Endothelial cell of umbilical vein (primary cell): ENCODE data around the gene GJA1. TPM values are rescaled to one million over a fixed set of nuclear protein-coding genes. Genes with fewer than 3 reads are reported as not detected.
A peak's percentile ranks its signal among the peaks of the same experiment; 100 is the strongest.
"Not testable (repeated sequence)": the region's sequence is repeated elsewhere in the genome, so short reads cannot be mapped to it uniquely, and the experiment has no call there.

Experiments
- BruUV-seq: library from RNA; stranded (reverse); fragments of 400-500 nt; replicated peaks from 2 replicates; lab custom pipeline; 2021; lab: Mats Ljungman, UMichigan
- CTCF ChIA-PET: fragments of 300-600, 350-600 bp; sonication (Branson Sonifier 250); formaldehyde crosslinking; loops from one replicate; lab custom pipeline; 2021; ENCODE audit warnings: antibody characterized with exemption, inconsistent platforms; lab: Charles Lee
- POLR2A ChIA-PET: fragments of 300-600, 350-600 bp; sonication (Branson Sonifier 250); formaldehyde crosslinking; loops from one replicate; lab custom pipeline; 2021; ENCODE audit warnings: antibody characterized with exemption, inconsistent platforms; lab: Charles Lee
- DNase-seq: peaks from one replicate; pipeline ENCODE4 v3.0.0-alpha.2; 2011; ENCODE audit warnings: low read depth, low spot score
- FAIRE-seq: peaks from 2 replicates; lab custom pipeline; 2011; peaks lifted over from hg19 to GRCh38; lab: Jason Lieb, UNC
- H2AFZ ChIP-seq: 2 replicates; pipeline ENCODE4 v1.6.0; 2012; ENCODE audit warnings: low read depth, low read length, control low read depth, inconsistent platforms
- H3K27ac ChIP-seq: 2 replicates; pipeline ENCODE4 v1.5.1; 2011; ENCODE audit warnings: low read depth, mild to moderate bottlenecking, control low read depth, low read length, moderate library complexity; ENCODE audit not compliant: insufficient read depth
- H3K27me3 ChIP-seq, 2 experiments: 2 replicates each; pipeline versions ENCODE4 v1.6.0 to v1.6.1; 2011; ENCODE audit warnings: low read length in 2 of 2, mixed read lengths in 1 of 2; ENCODE audit not compliant: control insufficient read depth in 2 of 2, insufficient read depth in 2 of 2
- H3K36me3 ChIP-seq, 2 experiments: 2 replicates in 1 of 2; 3 replicates in 1 of 2; pipeline ENCODE4 v1.5.1; 2011; ENCODE audit warnings: low read length in 2 of 2, mild to moderate bottlenecking in 1 of 2, moderate library complexity in 1 of 2; ENCODE audit not compliant: control insufficient read depth in 2 of 2, insufficient read depth in 2 of 2; ENCODE audit errors: extremely low read depth in 1 of 2
- H3K4me1 ChIP-seq: 3 replicates; pipeline ENCODE4 v1.5.1; 2011; ENCODE audit warnings: mild to moderate bottlenecking, low read length; ENCODE audit not compliant: control insufficient read depth, insufficient read depth; ENCODE audit errors: extremely low read depth
- H3K4me2 ChIP-seq: 2 replicates; pipeline ENCODE4 v1.6.1; 2011; ENCODE audit warnings: low read length, control low read depth, mixed read lengths; ENCODE audit not compliant: insufficient read depth
- H3K4me3 ChIP-seq, 3 experiments: fragments of 200-600 bp in 1 of 3; sonication (generic), shearing (Covaris generic) in 1 of 3; replicated peaks in 1 of 3; 2 replicates each; pipeline ENCODE4 v1.5.1; 2011 to 2016; ENCODE audit warnings: control low read depth in 3 of 3, low read length in 3 of 3, mild to moderate bottlenecking in 2 of 3, inconsistent platforms in 1 of 3, low read depth in 1 of 3, moderate library complexity in 1 of 3; ENCODE audit not compliant: insufficient read depth in 1 of 3
- H3K79me2 ChIP-seq: 2 replicates; pipeline ENCODE4 v1.6.0; 2012; ENCODE audit warnings: low read length, inconsistent platforms; ENCODE audit not compliant: control insufficient read depth, insufficient read depth
- H3K9ac ChIP-seq: replicated peaks from 2 replicates; pipeline ENCODE3; 2011; ENCODE audit warnings: low read length, control low read depth; ENCODE audit not compliant: insufficient read depth; ENCODE audit errors: extremely low read depth
- H3K9me1 ChIP-seq: replicated peaks from 3 replicates; pipeline ENCODE4 v1.6.0; 2011; ENCODE audit warnings: mild to moderate bottlenecking, low read length; ENCODE audit not compliant: control insufficient read depth, insufficient read depth; ENCODE audit errors: extremely low read depth
- H3K9me3 ChIP-seq: replicated peaks from 2 replicates; pipeline ENCODE4 v1.5.1; 2012; ENCODE audit warnings: low read length, inconsistent platforms; ENCODE audit not compliant: control insufficient read depth, insufficient read depth
- H4K20me1 ChIP-seq: replicated peaks from 2 replicates; pipeline ENCODE3; 2011; ENCODE audit warnings: mild to moderate bottlenecking, low read length; ENCODE audit not compliant: control insufficient read depth, insufficient read depth; ENCODE audit errors: extremely low read depth
- POLR2AphosphoS5 ChIP-seq: IDR thresholded peaks from 2 replicates; pipeline ENCODE4 v1.6.1; 2012; ENCODE audit warnings: low read depth, mild to moderate bottlenecking, control low read depth, low read length, moderate library complexity; ENCODE audit not compliant: insufficient read depth
- dilution Hi-C: fragments of 300-500 bp; cut with MboI; formaldehyde crosslinking; loops from one replicate; pipeline ENCODE4 v1.15.0; 2019; ENCODE audit warnings: low sequenced_read_pairs; ENCODE audit not compliant: extremely low pct_ligation_motif_present
- intact Hi-C: fragments of 100-400 bp; cut with micrococcal nuclease; formaldehyde crosslinking; loops from one replicate; pipeline ENCODE4 v1.10.0; 2022
- polyA plus RNA-seq, 4 experiments: library from polyadenylated mRNA; depleted of rRNA in 3 of 4; stranded (reverse) in 3 of 4; unstranded in 1 of 4; fragments of >200 nt; gene quantifications; 2 replicates each; pipeline versions ENCODE4 v1.2.1 to v1.2.3, GENCODE V29; 2011 to 2012; ENCODE audit warnings: missing spikeins in 1 of 4
- total RNA-seq: library from RNA; stranded (reverse); gene quantifications from 2 replicates; pipeline ENCODE4 v1.2.3, GENCODE V29; 2021

The GJA1 gene
- total and polyA plus RNA-seq, 2 donors (not counting 3 experiments of a cell fraction or from before 2014, with no cell fraction given) = 185 to 235 TPM

DNA sequence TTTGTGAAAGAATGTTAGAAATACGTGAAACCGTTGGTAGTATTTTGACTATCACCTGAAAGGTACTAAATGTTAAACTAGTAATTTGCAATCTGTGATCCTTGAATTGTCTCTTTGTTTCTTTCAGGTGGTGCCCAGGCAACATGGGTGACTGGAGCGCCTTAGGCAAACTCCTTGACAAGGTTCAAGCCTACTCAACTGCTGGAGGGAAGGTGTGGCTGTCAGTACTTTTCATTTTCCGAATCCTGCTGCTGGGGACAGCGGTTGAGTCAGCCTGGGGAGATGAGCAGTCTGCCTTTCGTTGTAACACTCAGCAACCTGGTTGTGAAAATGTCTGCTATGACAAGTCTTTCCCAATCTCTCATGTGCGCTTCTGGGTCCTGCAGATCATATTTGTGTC, 11.3 kb downstream of the GJA1 start:
- DNase-seq, H3K9ac ChIP-seq, FAIRE-seq, dilution Hi-C loops, intact Hi-C loops, H4K20me1 ChIP-seq, H3K9me1 ChIP-seq, H3K4me3 ChIP-seq, H3K27ac ChIP-seq, POLR2A ChIA-PET, H3K4me2 ChIP-seq, H3K27me3 ChIP-seq, H3K9me3 ChIP-seq, BruUV-seq, CTCF ChIA-PET, H2AFZ ChIP-seq: not testable (repeated sequence)
- Histone ChIP-seq H3K4me1 (peaks cover 26% of the 10 kb centered on the region), H3K79me2 (peaks cover 78% of the 10 kb centered on the region), H3K36me3 (peaks cover 16 to 17% of the 10 kb centered on the region in 2 experiments)
- TF ChIP-seq POLR2AphosphoS5 = peak; percentile 0

DNA sequence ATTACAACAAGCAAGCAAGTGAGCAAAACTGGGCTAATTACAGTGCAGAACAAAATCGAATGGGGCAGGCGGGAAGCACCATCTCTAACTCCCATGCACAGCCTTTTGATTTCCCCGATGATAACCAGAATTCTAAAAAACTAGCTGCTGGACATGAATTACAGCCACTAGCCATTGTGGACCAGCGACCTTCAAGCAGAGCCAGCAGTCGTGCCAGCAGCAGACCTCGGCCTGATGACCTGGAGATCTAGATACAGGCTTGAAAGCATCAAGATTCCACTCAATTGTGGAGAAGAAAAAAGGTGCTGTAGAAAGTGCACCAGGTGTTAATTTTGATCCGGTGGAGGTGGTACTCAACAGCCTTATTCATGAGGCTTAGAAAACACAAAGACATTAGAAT, 12.3 kb downstream of the GJA1 start:
- BruUV-seq, H3K27me3 ChIP-seq, H3K27ac ChIP-seq, H4K20me1 ChIP-seq, dilution Hi-C loops, H3K4me3 ChIP-seq, H3K9me3 ChIP-seq, H3K9ac ChIP-seq, POLR2A ChIA-PET, intact Hi-C loops, H2AFZ ChIP-seq, H3K9me1 ChIP-seq, H3K4me2 ChIP-seq, DNase-seq, CTCF ChIA-PET, FAIRE-seq: not testable (repeated sequence)
- Histone ChIP-seq H3K79me2 (peaks cover 67% of the 10 kb centered on the region), H3K36me3 (peaks cover 16 to 17% of the 10 kb centered on the region in 2 experiments), H3K4me1 (peaks cover 20% of the 10 kb centered on the region)

DNA sequence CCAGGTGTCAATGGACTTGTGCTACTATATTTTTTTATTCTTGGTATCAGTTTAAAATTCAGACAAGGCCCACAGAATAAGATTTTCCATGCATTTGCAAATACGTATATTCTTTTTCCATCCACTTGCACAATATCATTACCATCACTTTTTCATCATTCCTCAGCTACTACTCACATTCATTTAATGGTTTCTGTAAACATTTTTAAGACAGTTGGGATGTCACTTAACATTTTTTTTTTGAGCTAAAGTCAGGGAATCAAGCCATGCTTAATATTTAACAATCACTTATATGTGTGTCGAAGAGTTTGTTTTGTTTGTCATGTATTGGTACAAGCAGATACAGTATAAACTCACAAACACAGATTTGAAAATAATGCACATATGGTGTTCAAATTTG, 13.1 kb downstream of the GJA1 start:
- H3K27me3 ChIP-seq, H3K9me1 ChIP-seq, intact Hi-C loops, POLR2A ChIA-PET, FAIRE-seq, H3K9me3 ChIP-seq, H4K20me1 ChIP-seq, H3K9ac ChIP-seq, H3K4me2 ChIP-seq, dilution Hi-C loops, H3K27ac ChIP-seq, DNase-seq, H3K4me3 ChIP-seq, H2AFZ ChIP-seq: not testable (repeated sequence)
- CTCF ChIA-PET = interaction anchor here (1.7 kb wide), 1 partner anchor 401 kb away, joined by 4 read pairs; no protein-coding TSS in a partner anchor
- Histone ChIP-seq H3K79me2 (peaks cover 59% of the 10 kb centered on the region), H3K4me1 (peaks cover 19% of the 10 kb centered on the region), H3K36me3 (peaks cover 16 to 17% of the 10 kb centered on the region in 2 experiments)
- TSS peak; percentile 15 for BruUV-seq
